ENCODE measurements around the gene BCAR3. TPM values are rescaled to one million over a fixed set of nuclear protein-coding genes. Genes with fewer than 3 reads are reported as not detected.

The BCAR3 gene
- total RNA-seq, 2 donors from 2014 or later, result 22.9 to 52.8 TPM

GRCh38 chr1:93533677-93534076 is 148.0 kb downstream of the BCAR3 start:
- TF ChIP-seq CTCF (IDR thresholded peaks at IDR 0.05) (no peak), POLR2AphosphoS5 (IDR thresholded peaks at IDR 0.05) (no peak), POLR2A (IDR thresholded peaks at IDR 0.05) (no peak)
- H3K9me3 ChIP-seq, result no peaks in the 10 kb centered on the region
- no peak overlapping the region for H3K27ac ChIP-seq
- intact Hi-C loops (cut with DNase I), result no loop called here
- H3K27me3 ChIP-seq (replicated peaks; ENCODE audit: insufficient read depth), result no peaks in the 10 kb centered on the region
- DNase-seq (ENCODE audit: low spot score), result no peak
- H3K4me3 ChIP-seq, result no peak overlapping the region
- no peaks in the 10 kb centered on the region for H3K4me1 ChIP-seq (replicated peaks)
- H3K36me3 ChIP-seq, result no peaks in the 10 kb centered on the region

DNA sequence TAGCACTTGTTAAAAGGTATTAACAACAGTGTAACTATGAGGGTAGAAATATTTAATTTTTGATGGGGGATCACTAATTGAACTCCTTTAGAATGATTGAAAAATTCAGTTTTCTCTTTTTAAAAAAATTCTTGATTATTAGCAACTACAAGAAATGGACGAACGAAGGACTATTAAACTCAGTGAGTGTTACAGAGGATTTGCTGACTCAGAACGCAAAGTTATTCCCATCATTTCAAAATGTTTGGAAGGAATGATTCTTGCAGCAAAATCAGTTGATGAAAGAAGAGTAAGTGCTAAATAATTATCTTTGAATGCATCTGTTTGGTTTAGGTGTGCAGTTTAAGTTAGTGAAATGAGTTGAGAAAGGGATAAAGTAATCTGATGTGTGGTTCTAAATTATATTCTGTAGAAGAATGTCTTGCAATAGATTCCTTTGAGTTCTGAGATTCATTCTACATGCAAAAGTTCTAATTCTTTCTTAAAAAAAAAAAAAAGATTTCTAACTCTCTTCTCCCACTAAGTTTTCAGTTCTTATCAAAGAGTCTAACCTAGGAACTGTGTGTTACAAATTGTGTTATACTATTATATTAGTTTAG is 148.8 kb downstream of the BCAR3 start:
- 98% methylated on average over 3 of the region's 3 CpGs for WGBS
- Histone ChIP-seq H3K36me3 (no peaks in the 10 kb centered on the region), H3K4me3 (no peak overlapping the region), H3K27ac (no peak overlapping the region), H3K27me3 (replicated peaks; ENCODE audit: insufficient read depth) (no peaks in the 10 kb centered on the region), H3K9me3 (no peaks in the 10 kb centered on the region), H3K4me1 (replicated peaks) (no peaks in the 10 kb centered on the region)
- no peak for DNase-seq (ENCODE audit: low spot score)
- intact Hi-C loops (cut with DNase I), result no loop called here
- TF ChIP-seq POLR2AphosphoS5 (IDR thresholded peaks at IDR 0.05) (no peak), CTCF (IDR thresholded peaks at IDR 0.05) (no peak)

- Histone ChIP-seq H3K9me3 (no peaks in the 10 kb centered on the region), H3K4me1 (replicated peaks) (no peaks in the 10 kb centered on the region), H3K36me3 (no peaks in the 10 kb centered on the region), H3K4me3 (no peak overlapping the region), H3K27me3 (replicated peaks; ENCODE audit: insufficient read depth) (no peaks in the 10 kb centered on the region), H3K27ac (no peak overlapping the region)
- DNase-seq (ENCODE audit: low spot score), result no peak
- TF ChIP-seq POLR2A (IDR thresholded peaks at IDR 0.05) (no peak), POLR2AphosphoS5 (IDR thresholded peaks at IDR 0.05) (no peak)
- intact Hi-C loops (cut with DNase I), result no loop called here
- 59% methylated on average over 2 of the region's 2 CpGs for WGBS
Measured at GRCh38 chr1:93531193-93531592, 150.4 kb downstream of the BCAR3 start.

- H3K4me1 ChIP-seq (replicated peaks), result no peaks in the 10 kb centered on the region
- WGBS, result 88% methylated on average over 1 of the region's 1 CpG
- no peak overlapping the region for H3K27ac ChIP-seq
- no peak overlapping the region for H3K4me3 ChIP-seq
- intact Hi-C loops (cut with DNase I), result no loop called here
- no peak for DNase-seq (ENCODE audit: low spot score)
- H3K9me3 ChIP-seq, result no peaks in the 10 kb centered on the region
- H3K27me3 ChIP-seq (replicated peaks; ENCODE audit: insufficient read depth), result no peaks in the 10 kb centered on the region
- TF ChIP-seq CTCF (IDR thresholded peaks at IDR 0.05), result no peak
- TF ChIP-seq POLR2AphosphoS5 (IDR thresholded peaks at IDR 0.05), result no peak
- TF ChIP-seq POLR2A (IDR thresholded peaks at IDR 0.05), result no peak
- H3K36me3 ChIP-seq, result no peaks in the 10 kb centered on the region
Measured at GRCh38 chr1:93528412-93528811, 153.2 kb downstream of the BCAR3 start.

DNA sequence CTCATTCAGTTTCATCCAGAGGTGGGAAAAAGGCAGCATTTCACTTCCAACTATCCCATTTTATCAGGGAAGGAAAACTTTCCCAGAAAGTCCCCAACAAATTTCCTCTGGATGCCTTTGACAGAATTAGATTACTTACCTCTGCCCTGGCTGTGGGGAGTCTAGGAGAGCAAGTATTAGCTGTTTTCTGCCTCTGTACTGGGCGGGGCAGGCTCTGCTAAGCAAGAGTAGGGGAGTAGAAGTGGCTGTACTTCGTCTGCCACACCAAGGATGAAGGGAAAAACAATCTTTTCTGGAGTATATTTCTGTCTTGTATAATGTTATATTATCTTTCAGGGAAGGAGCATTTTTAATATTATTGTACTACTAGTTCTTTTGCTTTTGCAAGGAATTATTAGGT is 155.2 kb downstream of the BCAR3 start:
- no peak overlapping the region for H3K4me3 ChIP-seq
- H3K36me3 ChIP-seq, result no peaks in the 10 kb centered on the region
- intact Hi-C loops (cut with DNase I), result no loop called here
- H3K27me3 ChIP-seq (replicated peaks; ENCODE audit: insufficient read depth), result no peaks in the 10 kb centered on the region
- 89% methylated on average over 2 of the region's 2 CpGs for WGBS
- no peak for TF ChIP-seq POLR2AphosphoS5 (IDR thresholded peaks at IDR 0.05)
- no peak for TF ChIP-seq CTCF (IDR thresholded peaks at IDR 0.05)
- TF ChIP-seq POLR2A (IDR thresholded peaks at IDR 0.05), result no peak
- DNase-seq (ENCODE audit: low spot score), result no peak
- no peaks in the 10 kb centered on the region for H3K4me1 ChIP-seq (replicated peaks)
- no peak overlapping the region for H3K27ac ChIP-seq
- H3K9me3 ChIP-seq, result no peaks in the 10 kb centered on the region

All from prostate gland (tissue), 2 donors.